ENCODE results near the gene ZNF331.

Gene ZNF331

GRCh38 chr19:53626976-53627375, 89.0 kb downstream of the ZNF331 start:
- no peak for DNase-seq (ENCODE audit: low read depth, low spot score)
